NCI-H2227 (cell line): ENCODE measurements around the gene TAS1R2.
"Not testable (repeated sequence)": the region's sequence is repeated elsewhere in the genome, so short reads cannot be mapped to it uniquely, and the experiment has no call there.

Source experiments
- DNase-seq: peaks from one replicate; lab custom pipeline; 2025; ENCODE audit not compliant: unreplicated experiment; lab: John Stamatoyannopoulos, UW

TAS1R2 gene

DNA sequence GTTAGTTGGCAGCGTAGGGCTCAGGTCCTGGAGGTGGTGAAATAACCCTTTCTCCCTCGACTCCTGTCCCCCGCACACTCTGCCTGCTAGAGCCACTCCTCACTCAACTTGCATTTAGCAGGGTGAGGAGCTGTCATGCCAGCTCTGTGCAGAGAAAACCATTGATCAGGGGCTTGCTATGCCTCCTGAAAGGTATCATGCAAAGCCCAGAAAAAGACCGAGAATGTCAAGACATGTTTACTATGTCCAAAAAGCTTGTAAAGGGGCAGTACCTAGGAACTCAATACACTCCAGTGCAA is 24.9 kb upstream of the TAS1R2 start:
- no peak for DNase-seq

DNA sequence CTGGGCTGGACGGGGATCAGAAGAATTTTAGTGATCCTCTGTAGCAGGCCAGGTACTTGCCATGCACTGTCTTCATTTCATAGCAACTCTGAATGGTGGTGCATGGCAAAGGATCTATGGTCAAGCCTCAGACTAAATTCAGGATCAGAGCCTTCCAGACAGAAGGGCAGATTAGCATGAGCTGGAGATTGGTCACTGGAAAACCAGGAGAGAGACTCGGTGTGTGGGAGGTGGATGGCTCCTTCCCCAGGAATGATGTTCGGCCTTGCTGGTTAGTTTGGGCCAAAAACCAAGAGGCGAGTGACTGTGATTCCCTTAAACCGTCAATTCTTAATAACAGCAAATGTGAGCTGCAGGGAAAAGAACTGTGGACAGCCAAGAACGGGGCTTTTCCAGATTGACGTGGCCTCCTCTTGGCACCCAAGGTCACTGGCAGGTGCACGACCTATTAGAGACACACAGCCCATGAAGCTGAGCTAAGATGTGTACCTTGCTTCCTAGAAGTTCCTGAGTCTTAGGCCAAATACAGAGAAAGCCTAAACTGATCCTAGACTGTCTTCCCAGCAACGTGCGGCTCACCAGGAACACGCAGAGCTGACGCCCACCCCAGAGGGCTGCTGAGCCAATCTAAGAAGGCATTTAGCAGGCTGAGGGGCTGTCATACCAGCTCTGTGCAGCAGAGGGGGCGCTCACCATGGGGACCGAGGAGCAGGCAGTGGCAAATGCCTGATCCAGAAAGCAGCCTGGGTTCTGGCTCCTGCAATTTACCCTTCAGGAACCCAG is 24.4 kb upstream of the TAS1R2 start:
- DNase-seq, result peak; percentile 89

DNA sequence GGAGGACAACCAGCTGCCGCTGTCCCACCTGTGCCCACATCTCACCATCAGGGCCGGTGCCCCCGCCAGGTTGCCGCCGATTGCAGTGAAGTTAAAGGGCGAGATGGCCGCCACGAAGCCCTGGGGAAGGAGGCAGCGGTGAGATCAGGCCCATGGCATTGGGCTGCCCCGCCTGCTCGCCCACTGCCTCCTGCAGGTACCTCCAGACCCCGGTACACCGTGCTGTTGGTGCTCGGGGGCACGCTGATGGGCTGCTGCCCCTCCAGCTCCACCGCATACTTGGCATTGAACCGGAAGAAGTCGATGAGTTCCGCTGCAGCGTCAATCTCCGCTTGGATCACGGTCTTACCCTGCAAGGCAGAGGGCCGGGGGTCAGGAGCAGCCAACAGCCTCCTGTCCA is 23.6 kb upstream of the TAS1R2 start:
- DNase-seq, result no peak

DNA sequence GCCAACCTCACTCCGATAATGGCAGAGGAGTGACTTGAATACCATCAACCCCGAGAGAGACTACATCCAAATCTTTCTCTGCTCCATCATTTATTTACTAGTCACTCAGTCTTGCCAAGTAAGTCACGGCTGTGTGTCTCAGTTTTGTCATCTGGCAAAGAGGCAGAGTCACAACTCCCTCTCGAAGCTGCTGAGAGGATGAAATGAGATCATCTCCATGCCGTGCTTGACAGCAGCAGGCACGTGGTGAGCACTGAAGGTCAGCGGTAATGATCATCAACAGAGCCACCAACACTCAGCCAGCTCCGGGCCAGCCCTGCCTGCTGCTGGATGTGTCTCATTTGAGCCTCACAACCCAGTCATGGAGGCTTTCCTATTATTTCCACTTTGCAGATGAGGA is 23.0 kb upstream of the TAS1R2 start:
- DNase-seq, result peak; percentile 36

DNA sequence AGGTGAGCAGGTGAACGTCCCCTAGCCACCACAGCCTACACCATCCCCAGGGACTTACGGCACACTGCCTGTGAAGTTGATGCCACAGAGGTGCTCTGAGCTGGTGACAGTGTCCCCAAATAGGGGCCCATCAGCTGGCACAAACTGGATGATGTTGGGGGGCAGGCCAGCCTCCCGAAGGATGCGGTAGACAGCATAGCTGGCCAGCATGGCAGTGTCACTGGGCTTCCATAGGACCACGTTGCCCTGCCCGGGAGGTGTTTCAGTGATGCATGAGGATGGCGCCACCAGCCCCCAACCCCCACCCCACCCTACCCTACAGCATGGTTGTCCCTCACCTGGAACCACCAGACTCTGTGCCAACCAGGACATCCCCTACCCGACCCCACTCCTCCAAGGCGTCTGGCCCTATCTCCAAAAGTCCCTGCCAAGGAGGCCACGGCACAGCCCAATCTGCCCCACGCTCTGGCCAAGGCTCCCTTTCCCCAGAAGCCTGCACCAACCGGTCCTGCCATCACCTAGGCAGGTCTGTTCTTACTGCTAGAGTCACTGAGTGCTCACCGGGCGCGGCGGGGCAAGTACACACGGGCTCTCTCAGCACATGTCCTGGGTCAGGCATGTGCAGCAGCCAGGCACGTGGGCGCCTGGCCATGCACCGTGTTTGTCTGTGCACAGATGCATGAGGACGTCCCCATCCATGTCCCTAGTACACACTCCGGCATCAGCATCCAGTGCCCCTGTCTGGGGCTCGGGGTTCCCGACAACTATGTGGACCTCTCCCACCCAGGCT is 22.4 kb upstream of the TAS1R2 start:
- DNase-seq, result no peak

DNA sequence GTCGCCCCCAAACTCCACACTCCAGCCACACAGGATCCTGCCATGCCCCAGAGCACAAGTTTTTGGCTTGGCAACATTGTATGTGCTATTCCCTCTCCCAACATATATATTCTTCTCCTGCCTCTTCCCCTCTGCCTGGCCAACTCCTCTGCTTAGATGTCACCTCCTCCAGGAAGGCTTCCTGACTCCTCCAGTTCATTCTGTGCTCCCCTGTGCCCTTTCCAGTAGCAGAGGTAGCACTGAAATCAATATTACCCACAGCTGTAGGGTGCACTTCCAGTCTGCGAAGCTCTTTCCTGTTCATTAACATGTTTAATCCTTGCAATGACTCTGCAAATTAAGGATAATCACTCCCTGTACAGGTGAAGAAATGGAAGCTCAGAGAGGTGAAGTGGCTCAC is 21.7 kb upstream of the TAS1R2 start:
- no peak for DNase-seq

DNA sequence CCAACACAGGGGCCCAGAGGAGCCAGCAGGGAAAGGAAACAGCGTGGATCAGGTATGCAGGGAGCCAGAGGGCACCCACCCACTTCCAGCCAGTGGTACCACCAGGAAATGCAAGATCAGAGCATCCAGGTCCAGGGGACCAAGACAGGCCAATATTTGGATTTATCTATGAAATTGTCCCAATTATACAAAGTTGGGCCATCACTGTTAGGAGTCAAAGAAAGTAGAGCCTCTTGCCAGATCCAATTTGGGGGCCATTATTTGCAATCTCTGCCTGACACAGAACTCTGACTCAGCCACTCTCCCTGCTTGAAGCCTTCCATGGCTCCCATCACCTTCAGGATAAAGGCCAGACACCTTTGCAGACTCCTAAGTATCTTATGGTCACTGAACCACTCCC is 21.1 kb upstream of the TAS1R2 start:
- no peak for DNase-seq

DNA sequence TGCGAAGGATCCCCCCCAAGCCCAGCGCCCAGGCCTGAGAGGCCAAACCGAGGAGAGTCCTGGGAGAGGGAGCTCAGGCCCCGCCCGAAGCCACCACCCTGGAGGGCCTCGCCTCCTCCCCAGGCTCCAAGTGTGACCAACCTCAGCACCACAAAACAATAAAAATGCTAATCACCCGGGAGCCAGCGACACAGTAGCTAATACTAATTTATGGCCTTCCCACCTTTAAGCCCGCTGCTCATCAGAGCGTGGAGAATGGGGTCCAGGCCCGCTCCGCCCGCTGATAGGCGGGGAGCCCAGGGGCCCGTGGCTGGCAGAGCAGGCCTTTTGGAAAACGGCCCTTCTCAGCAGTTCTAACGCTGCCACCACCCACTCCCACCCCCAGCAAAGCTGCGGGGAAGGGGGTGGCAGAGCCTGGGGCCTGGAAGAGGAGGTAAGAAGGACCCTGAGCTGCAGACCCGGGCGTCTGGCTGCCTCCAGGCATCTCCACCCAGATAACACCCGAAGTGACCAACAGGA is 20.4 kb upstream of the TAS1R2 start:
- DNase-seq, result no peak

DNA sequence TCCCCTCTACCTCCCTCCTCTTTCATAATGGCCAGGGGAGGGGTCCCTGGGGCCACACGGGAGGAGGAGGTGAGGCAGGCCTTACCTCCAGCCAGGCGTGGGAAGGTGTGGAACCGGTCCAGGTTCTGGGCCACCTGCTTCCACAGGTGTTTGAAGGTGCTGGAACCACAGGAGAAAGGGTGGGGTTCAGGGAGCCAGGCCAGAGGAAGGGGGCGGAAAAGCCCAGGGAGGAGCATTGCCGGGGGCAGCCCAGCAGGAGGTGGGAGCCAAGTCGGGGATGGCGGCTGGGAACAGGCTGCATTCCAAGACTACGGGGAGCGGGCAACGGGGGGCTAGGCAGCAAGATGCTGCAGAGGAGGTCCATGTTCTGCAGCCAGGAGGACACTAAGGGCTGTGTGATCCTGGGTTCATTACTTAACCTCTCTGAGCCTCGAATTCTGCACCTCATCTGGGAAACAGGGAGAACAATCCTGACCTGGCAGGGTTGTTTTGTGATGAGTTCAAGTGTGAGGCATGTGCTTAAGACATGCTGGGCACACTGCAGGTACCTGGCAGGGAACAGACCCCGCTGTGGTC is 19.8 kb upstream of the TAS1R2 start:
- DNase-seq, result no peak

DNA sequence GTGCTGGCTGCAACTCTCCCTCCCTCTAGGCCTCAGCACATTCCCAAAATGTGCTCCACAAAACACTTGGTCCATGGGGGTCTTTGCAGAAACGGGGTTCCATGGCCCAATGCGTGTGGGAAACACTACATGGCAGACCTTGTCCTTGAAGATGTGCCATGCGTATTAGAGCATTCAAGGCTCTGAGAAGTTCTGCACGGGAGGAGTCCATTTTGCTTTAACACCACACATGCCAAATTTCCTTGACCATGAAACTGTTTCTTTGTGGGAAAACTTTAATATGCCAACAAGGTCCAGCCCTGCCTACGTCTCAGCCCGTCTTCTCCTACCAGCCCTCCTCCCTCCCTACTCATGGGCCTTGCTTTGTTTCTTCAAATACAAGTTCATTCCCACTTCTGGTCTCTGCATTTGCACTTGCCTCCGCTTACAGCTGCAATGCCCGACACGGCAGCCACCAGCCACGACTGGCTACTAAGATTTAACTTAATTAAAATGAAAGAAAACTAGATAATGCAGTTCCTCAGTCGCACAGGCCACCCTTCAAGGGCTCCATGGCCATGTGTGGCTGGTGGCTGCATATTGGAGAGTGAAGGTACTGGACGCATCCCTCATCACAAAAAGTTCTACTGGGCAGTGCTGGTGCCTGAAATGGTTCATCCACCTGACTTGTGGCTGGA is 19.2 kb upstream of the TAS1R2 start:
- DNase-seq, result no peak

DNA sequence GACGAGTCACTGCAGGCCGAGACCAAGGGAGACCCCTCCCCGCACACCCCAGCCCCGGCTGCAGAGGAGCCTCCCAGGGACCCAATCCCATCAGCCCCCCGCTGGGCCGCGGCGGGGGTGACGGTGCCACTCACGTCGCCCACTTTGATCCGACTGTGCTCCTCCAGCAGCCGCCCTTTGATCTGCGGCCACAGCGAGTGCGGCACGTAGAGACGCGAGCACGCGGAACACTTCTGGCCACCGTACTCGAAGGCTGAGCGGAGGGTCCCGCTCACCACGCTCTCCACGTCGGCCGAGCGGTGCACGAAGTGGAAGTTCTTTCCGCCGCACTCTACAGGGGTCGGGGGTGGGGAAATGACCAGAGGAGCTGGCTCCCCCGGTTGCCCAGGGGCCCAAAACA is 17.8 kb upstream of the TAS1R2 start:
- no peak for DNase-seq

DNA sequence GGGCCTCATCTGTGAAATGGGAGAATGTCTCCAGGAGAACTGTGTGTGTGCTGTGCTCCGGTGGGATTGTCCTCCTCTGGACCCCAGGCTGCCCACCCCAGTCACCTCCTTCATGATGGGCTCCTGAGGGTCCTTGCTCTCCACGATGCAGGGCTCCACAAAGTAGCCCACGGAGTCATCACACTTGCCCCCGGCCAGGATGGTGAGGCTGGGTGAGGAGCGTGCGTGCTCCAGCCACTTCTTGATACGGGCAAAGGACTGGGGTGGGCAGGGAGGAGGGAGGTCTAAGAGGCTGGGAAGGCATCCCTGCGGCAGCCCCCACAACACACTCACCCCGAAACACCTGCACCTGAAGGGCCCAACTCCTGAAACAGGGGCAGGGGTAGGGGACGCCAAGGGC is 16.8 kb upstream of the TAS1R2 start:
- DNase-seq, result no peak

DNA sequence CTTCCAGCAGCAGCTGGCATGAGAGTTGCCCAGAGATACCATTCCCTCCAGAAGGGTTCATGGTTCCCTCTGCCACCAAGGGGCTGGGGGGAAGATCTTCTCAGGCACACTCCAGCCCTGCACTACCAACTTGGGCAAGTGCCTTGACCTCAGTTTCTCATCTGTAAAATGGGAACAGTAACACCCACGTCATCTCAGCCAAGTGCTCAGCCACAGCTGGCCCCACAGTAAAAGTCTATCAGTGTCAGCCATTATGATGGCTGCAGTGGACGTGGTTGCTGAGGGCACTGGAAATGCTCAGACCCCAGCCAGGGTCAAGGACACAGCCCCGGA is 16.3 kb upstream of the TAS1R2 start:
- DNase-seq, result no peak

DNA sequence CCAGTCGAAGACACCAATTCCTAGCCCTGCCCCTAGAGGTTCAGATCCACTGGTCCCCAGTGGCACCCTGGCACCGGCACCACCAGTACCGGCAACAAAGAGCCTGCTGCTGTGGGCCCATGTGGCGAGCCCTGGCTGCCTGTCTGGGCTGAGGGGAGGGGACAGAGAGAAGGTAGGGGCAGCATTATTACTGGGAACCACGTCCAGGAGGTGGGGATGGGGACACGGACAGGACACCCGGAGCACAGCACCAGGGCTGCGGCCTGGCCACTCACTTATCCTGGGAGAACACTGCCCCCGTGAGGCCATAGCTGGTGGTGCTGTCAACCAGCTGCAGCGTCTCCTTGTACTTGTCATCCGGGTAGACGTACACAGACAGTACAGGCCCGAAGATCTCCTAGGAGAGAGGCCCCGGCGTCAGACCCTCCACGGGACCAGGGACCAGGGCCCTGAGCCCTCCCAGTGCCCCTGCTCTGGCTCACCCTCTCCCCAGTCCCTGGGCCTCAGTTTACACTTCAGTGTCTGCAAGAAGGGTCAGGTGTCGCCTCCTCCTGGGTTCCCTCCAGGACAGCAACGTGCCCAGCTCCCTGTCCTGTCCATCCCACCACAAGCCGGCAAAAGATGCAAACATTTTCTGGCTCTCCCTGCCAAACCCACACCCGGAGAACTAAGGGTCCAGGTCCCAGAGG is 15.8 kb upstream of the TAS1R2 start:
- peak; percentile 91 for DNase-seq

DNA sequence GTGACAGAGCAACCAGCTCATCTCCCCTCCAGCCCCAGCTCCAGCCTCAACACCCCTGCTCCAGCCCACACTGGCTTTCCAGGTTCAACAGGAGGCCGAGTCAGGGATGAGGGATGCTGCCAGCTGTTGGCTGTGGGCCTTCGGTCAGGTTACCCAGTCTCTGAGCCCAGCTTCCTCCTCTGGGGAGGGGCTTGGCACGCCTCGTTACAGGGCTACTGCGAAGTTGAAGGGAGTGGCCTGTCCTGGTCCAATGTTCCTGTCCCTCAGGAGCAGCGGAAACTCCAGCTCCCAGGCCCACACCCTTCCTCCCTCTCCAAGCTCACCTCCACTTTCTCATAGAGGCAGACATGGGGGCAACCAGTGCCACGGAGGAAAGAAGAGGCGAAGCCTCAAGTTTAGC is 15.1 kb upstream of the TAS1R2 start:
- no peak for DNase-seq

DNA sequence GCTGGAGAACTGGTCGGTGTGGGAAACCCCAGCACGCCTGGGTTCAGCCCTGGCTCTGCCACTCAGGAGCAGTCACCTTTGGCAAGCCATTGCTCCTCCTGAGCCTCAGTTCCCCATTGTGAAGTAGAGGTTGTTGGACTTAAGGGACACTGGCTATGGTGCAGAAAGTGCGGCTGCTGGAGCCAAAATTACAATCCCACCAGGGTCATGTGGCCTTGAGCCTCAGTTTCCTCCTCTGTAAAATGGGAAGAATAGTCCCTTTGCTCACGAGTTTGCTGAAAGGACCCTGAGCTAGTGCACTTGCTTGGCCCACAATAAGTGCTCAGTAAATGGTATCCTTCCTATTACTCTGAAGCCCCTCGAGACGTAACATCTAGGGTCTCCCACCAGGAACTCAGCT is 14.6 kb upstream of the TAS1R2 start:
- no peak for DNase-seq

DNA sequence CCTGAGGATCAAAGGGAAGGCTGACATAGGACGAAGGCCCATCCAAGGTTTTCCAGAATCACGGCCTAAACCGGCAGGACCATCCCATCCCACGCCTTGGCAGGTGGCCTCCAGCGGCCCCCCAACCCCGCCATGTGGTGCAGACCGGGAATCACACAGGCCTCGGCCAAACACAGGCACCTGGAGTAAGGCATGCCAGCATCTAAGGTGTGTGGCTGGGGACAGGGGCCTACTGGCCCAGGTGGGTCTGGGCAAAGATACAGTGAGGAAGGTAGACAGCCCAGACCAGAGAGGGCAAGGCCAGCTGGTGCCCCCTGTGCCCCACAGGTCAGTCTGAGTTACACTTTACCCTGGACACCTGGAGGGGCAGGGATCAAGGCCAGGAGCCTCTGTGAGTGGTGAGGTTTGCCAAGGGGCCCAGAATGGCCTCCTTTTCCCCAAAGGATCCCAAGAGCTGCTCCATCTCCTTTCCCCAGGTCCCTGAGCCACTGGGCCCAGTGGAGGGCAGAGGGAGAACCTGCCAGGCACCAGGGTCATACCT is 12.7 kb upstream of the TAS1R2 start:
- no peak for DNase-seq

DNA sequence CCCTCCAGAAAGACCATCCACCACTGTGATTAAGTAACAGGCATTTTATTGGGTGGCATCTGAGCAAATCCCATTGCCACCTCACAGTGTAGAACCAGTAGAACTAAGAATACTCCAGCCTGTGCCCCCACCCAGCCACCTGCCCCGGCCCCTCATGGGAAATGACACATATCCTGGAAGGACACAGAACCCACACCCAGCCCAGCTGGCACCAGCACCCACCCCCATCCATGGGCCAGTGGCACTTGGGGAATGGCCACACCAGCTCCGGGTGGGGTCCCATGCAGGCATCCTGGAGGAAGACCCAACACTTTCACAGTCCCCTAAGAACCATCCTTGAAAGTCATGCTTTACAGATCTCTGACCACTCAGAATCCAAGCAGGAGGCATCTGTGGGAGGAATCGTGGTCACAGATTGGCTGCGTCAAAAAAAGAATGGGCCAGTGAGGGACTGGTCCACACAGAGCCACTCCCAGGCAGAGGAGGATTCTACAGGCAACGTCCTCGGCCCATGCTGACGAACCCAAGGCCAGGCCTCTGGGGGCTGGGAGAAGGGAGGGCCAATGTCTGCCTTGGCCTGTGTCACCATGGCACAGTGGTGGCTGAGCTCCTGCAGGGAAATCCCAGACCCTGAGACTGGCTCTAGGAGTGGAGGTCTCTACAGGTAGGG is 12.1 kb upstream of the TAS1R2 start:
- DNase-seq, result no peak

DNA sequence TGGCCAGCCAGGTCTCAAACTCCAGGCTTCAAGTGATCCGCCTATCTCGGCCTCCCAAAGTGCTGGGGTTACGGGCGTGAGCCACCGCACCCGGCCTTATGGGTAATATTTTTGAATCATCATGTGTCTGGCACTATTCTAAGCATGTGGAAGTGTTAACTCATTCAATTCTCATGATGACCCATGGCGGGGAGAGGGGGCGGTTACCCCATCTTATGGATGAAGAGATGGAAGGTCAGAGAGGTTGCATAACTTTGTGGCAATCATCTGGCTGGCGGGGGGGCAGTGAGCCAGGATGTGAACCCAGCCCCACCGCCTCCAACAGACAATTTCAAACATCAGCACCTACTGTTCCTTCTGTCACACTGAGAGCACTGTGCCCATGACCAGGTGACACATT is 11.5 kb upstream of the TAS1R2 start:
- DNase-seq, result no peak

DNA sequence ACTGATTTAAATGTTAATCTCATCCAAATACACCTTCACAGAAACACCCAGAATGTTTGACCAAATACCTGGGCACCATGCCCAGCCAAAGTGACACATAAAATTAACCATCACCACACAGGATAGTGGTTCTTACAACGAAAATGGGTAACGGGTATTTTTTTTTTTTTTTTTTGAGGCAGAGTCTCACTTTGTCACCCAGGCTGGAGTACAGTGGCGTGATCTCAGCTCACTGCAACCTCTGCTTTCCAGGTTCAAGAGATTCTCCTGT is 11.1 kb upstream of the TAS1R2 start:
- not testable (repeated sequence) for DNase-seq
